Activated CD8-positive, alpha-beta memory T cell treated with anti-CD3 and anti-CD28 coated beads for 4 hours (primary cell): ENCODE data around the gene WDR91.

Source experiments
- DNase-seq, 2 donors: peaks; one replicate each; pipeline ENCODE4 v3.0.0-alpha.2; 2020; ENCODE audit warnings: low read depth in 2 of 2

The WDR91 gene

GRCh38 chr7:135160858-135161653 lies 50.3 kb downstream of the WDR91 start:
- DNase-seq: no peak

- no peak for DNase-seq
These were observed 51.0 kb downstream of the WDR91 start for GRCh38 chr7:135160098-135160857.

GRCh38 chr7:135159359-135160085 lies 51.8 kb downstream of the WDR91 start:
- DNase-seq: no peak

GRCh38 chr7:135158874-135159273 lies 52.5 kb downstream of the WDR91 start:
- no peak for DNase-seq

GRCh38 chr7:135158141-135158655 lies 53.1 kb downstream of the WDR91 start:
- DNase-seq: no peak

- DNase-seq: no peak
These were observed 55.0 kb downstream of the WDR91 start for GRCh38 chr7:135156290-135156689.

GRCh38 chr7:135154734-135155133 lies 56.6 kb downstream of the WDR91 start:
- DNase-seq: no peak

- DNase-seq: no peak
These were observed 58.9 kb downstream of the WDR91 start for GRCh38 chr7:135152442-135152841.

- DNase-seq: no peak
These were observed 59.8 kb downstream of the WDR91 start for GRCh38 chr7:135151533-135151932.

- DNase-seq: no peak
These were observed 60.2 kb downstream of the WDR91 start for GRCh38 chr7:135151132-135151531.

GRCh38 chr7:135150072-135150782 lies 61.1 kb downstream of the WDR91 start:
- no peak for DNase-seq

GRCh38 chr7:135147899-135148721 lies 63.2 kb downstream of the WDR91 start, which contains the start of gene TMEM140:
Gene TMEM140 (plus strand): TSS chr7:135148072. CDS start chr7:135164442, 16,370 bp downstream.
- DNase-seq: peak; percentile 23 to 41

- no peak for DNase-seq
These were observed 63.9 kb downstream of the WDR91 start for GRCh38 chr7:135147341-135147898.

- no peak for DNase-seq
These were observed 67.2 kb downstream of the WDR91 start for GRCh38 chr7:135143885-135144668.
